SK-N-MC (cell line): ENCODE results near the gene FAM81A.

Source experiments
- EZH2 ChIP-seq: fragments of 200-600 bp; sonication (generic); IDR thresholded peaks from one replicate; pipeline ENCODE4 v1.6.1; 2017; ENCODE audit warnings: antibody characterized with exemption
- FOXP2 ChIP-seq: optimal IDR thresholded peaks from 2 replicates; pipeline ENCODE3; 2011; ENCODE audit warnings: mild to moderate bottlenecking, moderate library complexity; ENCODE audit not compliant: insufficient read depth; ENCODE audit errors: extremely low read length, control extremely low read depth
- POLR2AphosphoS5 ChIP-seq: IDR thresholded peaks from 2 replicates; pipeline ENCODE4 v1.6.1; 2012; ENCODE audit warnings: mild to moderate bottlenecking, low read depth, low read length, borderline replicate concordance

DNA sequence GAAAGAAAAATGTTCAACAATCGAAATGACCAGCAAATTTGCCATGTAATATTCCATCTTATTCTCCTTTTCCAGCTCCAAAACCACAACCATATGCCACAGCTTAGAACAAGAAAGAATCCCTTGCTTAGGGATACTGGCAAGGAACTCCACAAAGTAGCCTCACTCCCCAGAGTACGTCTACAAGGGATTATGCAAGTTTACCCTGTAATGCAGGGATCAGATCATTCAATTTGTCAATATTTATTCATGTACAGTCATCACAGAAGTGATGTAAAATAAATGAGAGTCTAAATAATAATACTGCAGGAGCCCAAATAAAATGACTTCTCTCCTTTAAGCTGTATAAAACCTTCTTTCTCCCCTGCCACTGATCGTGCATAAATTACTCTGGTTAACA is 41.8 kb upstream of the FAM81A start:
- TF ChIP-seq POLR2AphosphoS5 (no peak), EZH2 (no peak), FOXP2 (no peak)
